PC-3 (cell line): Measurements from ENCODE around the gene CDH13.

Source experiments
- CTCF ChIP-seq: fragments of 300-600 bp; sonication (generic); conservative IDR thresholded peaks from 2 replicates; pipeline ENCODE4 v1.5.1; 2017; ENCODE audit warnings: antibody characterized with exemption, low read depth, mild to moderate bottlenecking, low read length
- EZH2 ChIP-seq: fragments of 300-600 bp; sonication (generic); IDR thresholded peaks from one replicate; pipeline ENCODE4 v1.6.1; 2017; ENCODE audit warnings: antibody characterized with exemption, mild to moderate bottlenecking, low read length; ENCODE audit not compliant: unreplicated experiment
- EZH2phosphoT487 ChIP-seq: fragments of 300-600 bp; sonication (generic); IDR thresholded peaks from 2 replicates; pipeline ENCODE4 v1.6.1; 2018; ENCODE audit warnings: mild to moderate bottlenecking, antibody characterized with exemption, low read length, borderline replicate concordance

GRCh38 chr16:82947698-82948097, 320.9 kb downstream of the CDH13 start:
- TF ChIP-seq CTCF (no peak), EZH2 (no peak), EZH2phosphoT487 (no peak)
